ENCODE data around the gene NUDT14.

NUDT14 gene

GRCh38 chr14:105212541-105213300 lies 31.6 kb upstream of the NUDT14 start:
- no peak for DNase-seq (ENCODE audit: low read depth in 3 of 3)

- no peak for DNase-seq (ENCODE audit: low read depth in 3 of 3)
These were observed 30.6 kb upstream of the NUDT14 start for GRCh38 chr14:105211758-105212089.

GRCh38 chr14:105211086-105211757 lies 30.1 kb upstream of the NUDT14 start:
- DNase-seq (ENCODE audit: low read depth in 3 of 3), result no peak

- DNase-seq (ENCODE audit: low read depth in 3 of 3), result no peak
These were observed 29.3 kb upstream of the NUDT14 start for GRCh38 chr14:105210266-105211025.

- DNase-seq (ENCODE audit: low read depth in 3 of 3), result no peak
These were observed 28.5 kb upstream of the NUDT14 start for GRCh38 chr14:105209646-105210045.

GRCh38 chr14:105209091-105209490 lies 28.0 kb upstream of the NUDT14 start:
- no peak for DNase-seq (ENCODE audit: low read depth in 3 of 3)

- no peak for DNase-seq (ENCODE audit: low read depth in 3 of 3)
These were observed 27.6 kb upstream of the NUDT14 start for GRCh38 chr14:105208738-105209075.

- DNase-seq (ENCODE audit: low read depth in 3 of 3), result no peak
These were observed 27.1 kb upstream of the NUDT14 start for GRCh38 chr14:105207996-105208737.

- DNase-seq (ENCODE audit: low read depth in 3 of 3), result no peak
These were observed 26.4 kb upstream of the NUDT14 start for GRCh38 chr14:105207460-105207901.

- DNase-seq (ENCODE audit: low read depth in 3 of 3), result no peak
These were observed 25.8 kb upstream of the NUDT14 start for GRCh38 chr14:105206873-105207272.

GRCh38 chr14:105205673-105206208 lies 24.6 kb upstream of the NUDT14 start:
- no peak for DNase-seq (ENCODE audit: low read depth in 3 of 3)

- no peak for DNase-seq (ENCODE audit: low read depth in 3 of 3)
These were observed 24.0 kb upstream of the NUDT14 start for GRCh38 chr14:105204931-105205672.

- no peak for DNase-seq (ENCODE audit: low read depth in 3 of 3)
These were observed 23.3 kb upstream of the NUDT14 start for GRCh38 chr14:105204206-105204930.

- no peak for DNase-seq (ENCODE audit: low read depth in 3 of 3)
These were observed 22.6 kb upstream of the NUDT14 start for GRCh38 chr14:105203701-105204100.

- peak in 2 of 3 experiments; percentile 38 to 64 for DNase-seq (ENCODE audit: low read depth in 3 of 3)
These were observed 22.0 kb upstream of the NUDT14 start for GRCh38 chr14:105203057-105203531.

- peak in 1 of 3 experiments; percentile 46 for DNase-seq (ENCODE audit: low read depth in 3 of 3)
These were observed 20.9 kb upstream of the NUDT14 start for GRCh38 chr14:105201925-105202513.

- DNase-seq (ENCODE audit: low read depth in 3 of 3), result no peak
These were observed 20.2 kb upstream of the NUDT14 start for GRCh38 chr14:105201156-105201924.

GRCh38 chr14:105200641-105201040 lies 19.5 kb upstream of the NUDT14 start:
- no peak for DNase-seq (ENCODE audit: low read depth in 3 of 3)

- no peak for DNase-seq (ENCODE audit: low read depth in 3 of 3)
These were observed 19.0 kb upstream of the NUDT14 start for GRCh38 chr14:105200074-105200473.

All from stimulated activated CD4-positive, alpha-beta T cell treated with anti-CD3 and anti-CD28 coated beads, TNF-alpha, amount 100 ng/mL, for 24 hours (primary cell).